ENCODE measurements around the gene BICRAL.
"Not testable (repeated sequence)": the region's sequence is repeated elsewhere in the genome, so short reads cannot be mapped to it uniquely, and the experiment has no call there.

The BICRAL gene

DNA sequence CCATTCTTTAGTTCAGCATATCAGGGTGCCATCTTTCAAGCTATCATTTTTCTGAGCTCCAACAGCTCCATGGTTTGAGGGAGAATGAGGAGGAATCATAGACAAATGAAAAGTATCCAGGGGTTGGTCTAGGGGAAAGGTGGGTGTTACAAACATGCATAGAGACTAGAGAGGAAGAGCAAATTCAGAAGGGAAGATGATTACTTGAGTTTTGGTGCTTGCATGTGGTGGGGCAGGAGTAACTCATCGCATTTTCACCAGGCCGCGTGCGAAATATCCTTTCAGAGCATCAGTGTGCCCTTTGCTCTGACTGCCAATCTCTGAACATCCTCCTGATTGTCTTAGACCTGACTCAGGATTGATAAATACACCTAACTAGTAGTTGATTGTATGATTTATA lies 7.7 kb upstream of the BICRAL start:
- no peaks in the 10 kb centered on the region for H3K27me3 ChIP-seq (ENCODE audit: control insufficient read depth in 3 of 3, insufficient read depth in 3 of 3, low read depth in 1 of 3, low read length in 3 of 3)
- no CpG with 5 or more reads among the region's 4 CpGs for WGBS, 2 donors (ENCODE audit: extremely low coverage in 2 of 2, insufficient read length in 2 of 2, insufficient replicate concordance in 1 of 2)
- H3K14ac ChIP-seq (ENCODE audit: low read length): no peak overlapping the region
- no peak overlapping the region for H3K23ac ChIP-seq (ENCODE audit: low read depth, low read length, poor library complexity)
- H3K27ac ChIP-seq (replicated peaks; ENCODE audit: low read length): no peak overlapping the region
- H2AK5ac ChIP-seq (ENCODE audit: low read depth, low read length): no peak overlapping the region
- H2BK5ac ChIP-seq (ENCODE audit: low read length): no peak overlapping the region
- H3K9ac ChIP-seq (ENCODE audit: low read depth, low read length, poor library complexity): no peak overlapping the region
- H3K36me3 ChIP-seq (replicated peaks in 1 of 2; ENCODE audit: control insufficient read depth in 2 of 2, insufficient read depth in 2 of 2, low read length in 2 of 2): no peaks in the 10 kb centered on the region
- H3K4me1 ChIP-seq (ENCODE audit: control insufficient read depth in 2 of 2, insufficient read depth in 1 of 2, low read depth in 1 of 2, low read length in 2 of 2): peaks cover 3% of the 10 kb centered on the region in 2 donors
- H2BK15ac ChIP-seq (ENCODE audit: low read length): no peak overlapping the region
- H3K4me2 ChIP-seq (ENCODE audit: insufficient read depth, low read length, poor library complexity, severe bottlenecking): no peak overlapping the region
- H3K9me3 ChIP-seq (replicated peaks in 1 of 2; ENCODE audit: control insufficient read depth in 2 of 2, insufficient read depth in 1 of 2, low read depth in 1 of 2, low read length in 2 of 2): no peaks in the 10 kb centered on the region
- no peak for DNase-seq (ENCODE audit: low spot score)
- H3K4ac ChIP-seq (ENCODE audit: low read length): no peak overlapping the region
- H3K4me3 ChIP-seq (ENCODE audit: low read length in 2 of 2): no peak overlapping the region
- H2AFZ ChIP-seq (ENCODE audit: low read length): no peak overlapping the region
- no peaks in the 10 kb centered on the region for H3K79me1 ChIP-seq (ENCODE audit: low read depth, low read length)
- H3K18ac ChIP-seq (ENCODE audit: low read length): no peak overlapping the region
- H2BK120ac ChIP-seq (ENCODE audit: low read depth, low read length): no peak overlapping the region
- H4K8ac ChIP-seq (ENCODE audit: low read depth, low read length): no peak overlapping the region
- H4K91ac ChIP-seq (ENCODE audit: low read depth, low read length, poor library complexity): no peak overlapping the region
- H2BK12ac ChIP-seq (ENCODE audit: low read length): no peak overlapping the region

DNA sequence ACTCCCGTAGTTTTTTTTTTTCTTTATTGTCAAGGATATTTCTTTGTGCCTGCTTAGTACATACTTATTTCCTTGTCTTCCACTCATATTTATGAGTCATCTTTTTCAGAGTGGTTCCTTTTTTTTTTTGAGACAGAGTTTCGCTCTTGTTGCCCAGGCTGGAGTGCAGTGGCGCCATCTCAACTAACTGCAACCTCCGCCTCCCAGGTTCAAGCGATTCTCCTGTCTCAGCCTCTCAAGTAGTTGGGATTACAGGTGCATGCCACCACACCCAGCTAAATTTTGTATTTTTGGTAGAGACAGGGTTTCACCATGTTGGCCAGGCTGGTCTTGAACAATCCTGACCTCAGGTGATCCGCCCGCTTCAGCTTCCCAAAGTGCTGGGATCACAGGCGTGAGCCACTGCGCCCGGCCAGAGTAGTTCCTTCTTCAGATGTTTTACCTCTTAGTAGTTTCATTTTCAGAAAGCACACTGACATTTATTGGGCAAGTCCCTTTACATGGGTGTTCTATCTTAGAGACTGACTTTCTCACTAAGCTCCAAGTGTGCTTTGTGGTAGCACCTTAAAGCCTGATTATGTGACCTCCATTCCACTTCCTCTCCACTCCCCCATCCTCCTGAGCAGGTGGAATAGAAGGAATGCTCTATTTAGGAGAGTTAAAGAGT lies 6.9 kb upstream of the BICRAL start:
- not testable (repeated sequence) for H3K23ac ChIP-seq (ENCODE audit: low read depth, low read length, poor library complexity); H3K18ac ChIP-seq (ENCODE audit: low read length); H2BK5ac ChIP-seq (ENCODE audit: low read length); H3K79me1 ChIP-seq (ENCODE audit: low read depth, low read length); H3K36me3 ChIP-seq (replicated peaks in 1 of 2; ENCODE audit: control insufficient read depth in 2 of 2, insufficient read depth in 2 of 2, low read length in 2 of 2); DNase-seq (ENCODE audit: low spot score); H3K4me2 ChIP-seq (ENCODE audit: insufficient read depth, low read length, poor library complexity, severe bottlenecking); H4K91ac ChIP-seq (ENCODE audit: low read depth, low read length, poor library complexity); H3K4me3 ChIP-seq (ENCODE audit: low read length in 2 of 2); H2BK12ac ChIP-seq (ENCODE audit: low read length); H2BK120ac ChIP-seq (ENCODE audit: low read depth, low read length); H2AFZ ChIP-seq (ENCODE audit: low read length); H3K4ac ChIP-seq (ENCODE audit: low read length); H3K9ac ChIP-seq (ENCODE audit: low read depth, low read length, poor library complexity); H3K9me3 ChIP-seq (replicated peaks in 1 of 2; ENCODE audit: control insufficient read depth in 2 of 2, insufficient read depth in 1 of 2, low read depth in 1 of 2, low read length in 2 of 2); H3K27ac ChIP-seq (replicated peaks; ENCODE audit: low read length); H4K8ac ChIP-seq (ENCODE audit: low read depth, low read length); H3K4me1 ChIP-seq (ENCODE audit: control insufficient read depth in 2 of 2, insufficient read depth in 1 of 2, low read depth in 1 of 2, low read length in 2 of 2); H3K27me3 ChIP-seq (ENCODE audit: control insufficient read depth in 3 of 3, insufficient read depth in 3 of 3, low read depth in 1 of 3, low read length in 3 of 3); H2BK15ac ChIP-seq (ENCODE audit: low read length); H2AK5ac ChIP-seq (ENCODE audit: low read depth, low read length); H3K14ac ChIP-seq (ENCODE audit: low read length)
- no CpG with 5 or more reads among the region's 10 CpGs for WGBS, 2 donors (ENCODE audit: extremely low coverage in 2 of 2, insufficient read length in 2 of 2, insufficient replicate concordance in 1 of 2)

DNA sequence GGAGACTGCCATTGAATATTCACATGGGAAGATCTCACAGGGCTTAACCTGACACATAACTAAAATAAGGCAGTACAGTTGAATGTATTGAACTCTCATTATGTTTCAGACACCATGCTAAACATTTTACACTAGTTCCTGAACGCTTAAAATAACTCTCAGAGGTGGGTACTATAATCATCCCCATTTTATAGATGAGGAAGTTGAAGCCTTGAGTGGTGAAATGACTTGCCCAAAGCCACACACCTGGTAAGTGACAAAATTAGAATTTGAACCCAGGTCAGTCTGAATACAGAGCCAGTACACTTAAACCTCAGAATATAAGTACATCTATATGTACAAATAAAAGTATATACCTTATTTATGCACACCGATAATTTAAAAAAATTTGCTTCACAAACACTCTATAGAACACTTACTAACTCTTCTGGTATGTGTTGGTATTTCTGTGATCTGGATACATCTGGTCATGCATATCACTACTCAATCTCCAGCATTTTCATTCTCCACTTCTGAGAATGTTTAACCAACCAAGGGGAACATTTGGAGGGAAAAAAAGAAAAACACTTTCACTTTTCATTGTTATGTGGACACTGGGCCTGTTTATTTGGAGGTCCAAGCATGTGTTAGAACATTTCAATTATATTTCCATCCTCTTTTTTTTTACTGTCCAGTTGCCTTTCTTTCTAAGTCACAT lies 4.6 kb upstream of the BICRAL start:
- no peak overlapping the region for H3K4me2 ChIP-seq (ENCODE audit: insufficient read depth, low read length, poor library complexity, severe bottlenecking)
- H3K27ac ChIP-seq (replicated peaks; ENCODE audit: low read length): no peak overlapping the region
- H4K91ac ChIP-seq (ENCODE audit: low read depth, low read length, poor library complexity): no peak overlapping the region
- H3K79me1 ChIP-seq (ENCODE audit: low read depth, low read length): no peaks in the 10 kb centered on the region
- H2BK120ac ChIP-seq (ENCODE audit: low read depth, low read length): no peak overlapping the region
- no peak overlapping the region for H3K14ac ChIP-seq (ENCODE audit: low read length)
- H3K4me3 ChIP-seq (ENCODE audit: low read length in 2 of 2): no peak overlapping the region
- H3K4ac ChIP-seq (ENCODE audit: low read length): no peak overlapping the region
- H3K4me1 ChIP-seq (ENCODE audit: control insufficient read depth in 2 of 2, insufficient read depth in 1 of 2, low read depth in 1 of 2, low read length in 2 of 2): peaks cover 0 to 3% of the 10 kb centered on the region in 2 donors
- H3K9ac ChIP-seq (ENCODE audit: low read depth, low read length, poor library complexity): no peak overlapping the region
- no peak overlapping the region for H4K8ac ChIP-seq (ENCODE audit: low read depth, low read length)
- DNase-seq (ENCODE audit: low spot score): no peak
- H2BK5ac ChIP-seq (ENCODE audit: low read length): no peak overlapping the region
- WGBS, 2 donors (ENCODE audit: extremely low coverage in 2 of 2, insufficient read length in 2 of 2, insufficient replicate concordance in 1 of 2): no CpG with 5 or more reads among the region's 2 CpGs
- no peak overlapping the region for H2BK15ac ChIP-seq (ENCODE audit: low read length)
- H3K23ac ChIP-seq (ENCODE audit: low read depth, low read length, poor library complexity): no peak overlapping the region
- no peaks in the 10 kb centered on the region for H3K9me3 ChIP-seq (replicated peaks in 1 of 2; ENCODE audit: control insufficient read depth in 2 of 2, insufficient read depth in 1 of 2, low read depth in 1 of 2, low read length in 2 of 2)
- H2AK5ac ChIP-seq (ENCODE audit: low read depth, low read length): no peak overlapping the region
- H3K27me3 ChIP-seq (ENCODE audit: control insufficient read depth in 3 of 3, insufficient read depth in 3 of 3, low read depth in 1 of 3, low read length in 3 of 3): no peaks in the 10 kb centered on the region
- no peak overlapping the region for H2AFZ ChIP-seq (ENCODE audit: low read length)
- H3K36me3 ChIP-seq (replicated peaks in 1 of 2; ENCODE audit: control insufficient read depth in 2 of 2, insufficient read depth in 2 of 2, low read length in 2 of 2): no peaks in the 10 kb centered on the region
- H2BK12ac ChIP-seq (ENCODE audit: low read length): no peak overlapping the region
- H3K18ac ChIP-seq (ENCODE audit: low read length): no peak overlapping the region

DNA sequence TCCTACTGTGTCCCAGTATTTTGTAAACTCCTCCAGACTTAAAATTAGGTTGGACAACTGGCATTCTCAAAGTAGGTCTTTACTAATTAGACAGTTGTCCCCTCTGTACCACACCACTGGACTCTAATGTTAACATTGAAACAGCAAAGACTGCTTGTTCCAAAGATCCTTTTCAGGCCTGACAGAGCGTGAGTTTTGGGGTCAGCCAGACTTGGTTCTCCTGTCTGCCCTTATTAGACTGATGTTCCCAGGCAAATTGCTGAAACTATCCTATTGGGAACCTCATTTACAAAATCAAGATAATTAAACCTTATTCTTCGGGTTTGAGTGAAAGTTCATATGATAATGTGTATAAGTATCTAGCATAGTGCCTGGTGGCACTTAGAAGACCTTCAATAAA lies 3.7 kb upstream of the BICRAL start:
- H4K91ac ChIP-seq (ENCODE audit: low read depth, low read length, poor library complexity): no peak overlapping the region
- H3K18ac ChIP-seq (ENCODE audit: low read length): no peak overlapping the region
- H2BK5ac ChIP-seq (ENCODE audit: low read length): no peak overlapping the region
- H2AK5ac ChIP-seq (ENCODE audit: low read depth, low read length): no peak overlapping the region
- H3K36me3 ChIP-seq (replicated peaks in 1 of 2; ENCODE audit: control insufficient read depth in 2 of 2, insufficient read depth in 2 of 2, low read length in 2 of 2): no peaks in the 10 kb centered on the region
- no peaks in the 10 kb centered on the region for H3K79me1 ChIP-seq (ENCODE audit: low read depth, low read length)
- H3K4me3 ChIP-seq (ENCODE audit: low read length in 2 of 2): no peak overlapping the region
- H3K23ac ChIP-seq (ENCODE audit: low read depth, low read length, poor library complexity): no peak overlapping the region
- no CpG with 5 or more reads among the region's 2 CpGs for WGBS, 2 donors (ENCODE audit: extremely low coverage in 2 of 2, insufficient read length in 2 of 2, insufficient replicate concordance in 1 of 2)
- no peaks in the 10 kb centered on the region for H3K27me3 ChIP-seq (ENCODE audit: control insufficient read depth in 3 of 3, insufficient read depth in 3 of 3, low read depth in 1 of 3, low read length in 3 of 3)
- H2BK15ac ChIP-seq (ENCODE audit: low read length): no peak overlapping the region
- no peak overlapping the region for H3K4ac ChIP-seq (ENCODE audit: low read length)
- no peak overlapping the region for H3K9ac ChIP-seq (ENCODE audit: low read depth, low read length, poor library complexity)
- H3K14ac ChIP-seq (ENCODE audit: low read length): no peak overlapping the region
- no peak overlapping the region for H3K27ac ChIP-seq (replicated peaks; ENCODE audit: low read length)
- no peak overlapping the region for H4K8ac ChIP-seq (ENCODE audit: low read depth, low read length)
- H2AFZ ChIP-seq (ENCODE audit: low read length): no peak overlapping the region
- H2BK120ac ChIP-seq (ENCODE audit: low read depth, low read length): no peak overlapping the region
- no peak overlapping the region for H2BK12ac ChIP-seq (ENCODE audit: low read length)
- H3K4me2 ChIP-seq (ENCODE audit: insufficient read depth, low read length, poor library complexity, severe bottlenecking): no peak overlapping the region
- no peaks in the 10 kb centered on the region for H3K9me3 ChIP-seq (replicated peaks in 1 of 2; ENCODE audit: control insufficient read depth in 2 of 2, insufficient read depth in 1 of 2, low read depth in 1 of 2, low read length in 2 of 2)
- peaks cover 0 to 3% of the 10 kb centered on the region in 2 donors for H3K4me1 ChIP-seq (ENCODE audit: control insufficient read depth in 2 of 2, insufficient read depth in 1 of 2, low read depth in 1 of 2, low read length in 2 of 2)
- DNase-seq (ENCODE audit: low spot score): no peak

Measured in neuronal stem cell (in vitro differentiated cells).